Muscle of back (tissue), 11 donors: Measurements from ENCODE around the gene FRS3. TPM values are rescaled to one million over a fixed set of nuclear protein-coding genes. Genes with fewer than 3 reads are reported as not detected.

Source experiments
- DNase-seq, 3 donors: peaks; one replicate each; pipeline versions ENCODE4 v3.0.0 to v3.0.0-alpha.2; 2013
- polyA plus RNA-seq, 10 donors: library from polyadenylated mRNA; unstranded; fragments of 120-200 nt; gene quantifications; one replicate each; pipeline ENCODE4 v1.2.1, GENCODE V29; 2013; ENCODE audit not compliant: insufficient read length in 10 of 10

Gene FRS3
- polyA plus RNA-seq, 10 donors, result 5.5 to 8.4 (median 6.2) TPM

DNA sequence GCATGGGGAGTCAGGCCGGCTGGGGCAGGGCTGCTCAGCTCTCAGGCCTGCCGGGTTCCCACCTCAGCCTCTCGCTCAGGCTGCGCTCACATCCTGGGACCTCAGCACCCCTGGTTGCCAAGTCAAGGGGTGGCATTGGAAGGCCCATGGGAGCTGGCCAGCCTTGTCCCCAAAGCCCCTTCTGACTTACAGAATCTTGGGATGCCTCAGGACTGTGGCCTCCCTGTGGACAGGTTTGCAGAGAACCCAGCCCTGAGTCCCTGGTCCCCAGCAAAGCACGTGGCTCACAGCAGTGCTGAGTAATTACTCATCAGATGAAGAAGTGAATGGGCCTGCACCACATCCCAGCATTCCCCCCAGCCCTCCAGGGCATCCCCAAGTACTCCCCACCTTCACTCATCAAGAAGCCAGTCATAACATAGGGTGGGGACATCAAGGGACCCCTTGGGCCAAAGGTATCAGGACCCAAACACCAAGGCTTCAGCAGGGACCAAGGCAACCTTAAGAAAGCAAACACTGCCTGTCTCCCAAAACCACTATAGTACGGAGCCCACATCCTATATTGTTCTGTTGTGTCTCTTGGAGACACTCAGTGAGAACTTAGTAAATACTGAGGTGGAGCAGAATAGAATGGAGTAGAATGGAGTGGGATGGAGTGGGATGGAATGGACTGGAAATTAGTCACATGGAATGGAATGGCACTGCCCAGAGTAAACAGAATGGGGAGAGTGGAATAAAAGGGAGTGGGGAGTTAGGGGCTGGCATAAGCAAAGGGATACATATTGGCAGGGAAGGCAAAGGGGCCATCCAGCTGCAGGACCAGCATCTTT lies 36.1 kb downstream of the FRS3 start:
- DNase-seq, result no peak

DNA sequence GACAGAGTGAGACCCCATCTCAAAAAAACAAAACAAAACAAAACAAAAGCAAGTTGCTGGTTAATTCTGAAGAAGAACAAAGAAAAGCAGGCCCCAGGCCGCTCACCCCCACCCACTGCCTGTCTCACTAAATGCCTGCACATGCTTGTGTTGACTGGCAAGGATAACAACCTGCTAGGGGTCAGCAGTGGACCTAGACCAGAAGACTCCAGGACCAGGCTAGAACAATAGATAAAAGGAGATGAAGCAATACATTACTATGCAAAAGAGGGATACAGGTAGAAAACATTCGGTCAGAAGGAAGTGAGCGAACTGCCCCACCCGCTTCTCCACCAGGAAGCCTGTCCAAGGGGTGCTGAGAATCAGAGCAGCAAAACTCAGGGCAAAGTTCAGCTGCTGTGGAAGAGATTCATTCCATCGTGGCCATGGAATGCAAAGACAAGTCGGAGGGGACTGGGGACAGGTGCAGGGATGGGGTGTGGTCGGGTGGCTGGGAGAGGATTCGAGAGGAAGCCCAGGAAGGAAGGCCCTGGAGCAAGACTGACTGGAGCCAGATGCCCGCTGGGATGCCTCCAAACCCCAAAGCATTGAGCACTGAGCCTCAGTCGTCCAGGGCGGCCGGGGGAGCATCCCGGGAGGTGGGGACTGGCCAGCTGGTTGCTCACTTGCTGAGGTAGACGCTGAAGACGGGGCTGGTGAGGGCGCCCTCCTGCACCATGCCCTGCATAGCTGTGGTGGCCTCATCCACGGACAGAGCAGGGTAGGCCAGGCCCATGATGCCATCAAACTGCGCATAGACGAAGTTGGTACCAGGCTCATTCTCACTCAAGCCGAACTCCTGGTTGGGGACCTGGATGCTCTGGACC lies 37.8 kb downstream of the FRS3 start:
- DNase-seq, result no peak

DNA sequence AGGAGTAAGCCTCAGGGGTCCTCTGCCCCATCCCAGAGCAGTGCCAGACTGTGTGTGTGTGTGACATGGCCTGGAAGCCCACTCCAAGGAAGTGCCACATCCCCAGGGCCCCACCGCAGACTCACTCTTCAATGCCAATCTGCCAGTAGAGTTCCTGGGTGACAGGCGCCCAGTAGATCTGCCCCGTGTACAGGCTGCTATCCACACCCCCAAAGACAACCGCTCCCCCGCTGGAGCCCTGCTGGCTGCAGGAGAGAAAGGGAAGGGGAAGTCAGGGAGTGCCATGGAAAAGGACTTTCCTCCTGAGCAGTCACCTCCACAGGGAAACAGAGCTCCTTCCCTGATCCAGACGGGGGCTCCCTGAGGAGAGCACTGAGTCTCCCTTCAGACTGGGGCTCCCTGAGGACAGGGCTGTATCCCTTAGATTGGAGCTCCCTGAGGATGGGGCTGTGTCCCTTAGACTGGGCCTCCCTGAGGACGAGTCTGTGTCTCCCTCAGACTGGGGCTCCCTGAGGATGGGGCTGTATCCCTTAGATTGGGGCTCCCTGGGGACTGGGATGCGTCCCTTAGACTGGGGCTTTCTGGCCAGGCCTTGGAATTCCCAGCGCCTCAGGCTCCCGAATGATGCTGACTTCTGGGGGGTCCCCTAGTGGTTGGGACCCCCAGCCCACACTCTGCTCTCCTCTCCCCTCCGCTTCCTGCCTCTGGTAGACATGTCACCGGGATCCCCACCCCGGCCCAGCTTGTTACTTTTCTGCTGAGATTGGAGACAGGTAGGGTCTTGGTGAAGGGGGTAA lies 39.1 kb downstream of the FRS3 start:
- DNase-seq, result no peak

DNA sequence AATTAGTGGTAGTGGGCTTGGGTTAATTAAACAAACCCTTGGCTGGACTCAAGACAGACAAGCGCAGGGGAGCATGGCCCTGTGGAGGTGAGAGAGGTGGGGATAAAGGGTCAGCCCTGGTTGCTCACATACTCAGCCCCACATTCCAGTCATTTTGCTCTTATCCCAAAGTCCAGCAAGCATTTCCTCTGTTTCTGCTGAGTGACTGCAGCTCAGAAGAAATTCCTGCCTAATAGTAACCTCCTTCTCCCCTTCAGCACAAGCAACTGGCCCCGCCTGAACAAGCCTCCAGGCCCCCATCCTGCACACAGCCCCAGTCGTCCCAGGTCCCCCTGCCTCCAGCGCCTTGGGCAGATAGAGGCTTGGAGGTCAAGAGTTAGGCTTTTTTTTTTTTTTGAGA lies 40.7 kb downstream of the FRS3 start:
- no peak for DNase-seq

DNA sequence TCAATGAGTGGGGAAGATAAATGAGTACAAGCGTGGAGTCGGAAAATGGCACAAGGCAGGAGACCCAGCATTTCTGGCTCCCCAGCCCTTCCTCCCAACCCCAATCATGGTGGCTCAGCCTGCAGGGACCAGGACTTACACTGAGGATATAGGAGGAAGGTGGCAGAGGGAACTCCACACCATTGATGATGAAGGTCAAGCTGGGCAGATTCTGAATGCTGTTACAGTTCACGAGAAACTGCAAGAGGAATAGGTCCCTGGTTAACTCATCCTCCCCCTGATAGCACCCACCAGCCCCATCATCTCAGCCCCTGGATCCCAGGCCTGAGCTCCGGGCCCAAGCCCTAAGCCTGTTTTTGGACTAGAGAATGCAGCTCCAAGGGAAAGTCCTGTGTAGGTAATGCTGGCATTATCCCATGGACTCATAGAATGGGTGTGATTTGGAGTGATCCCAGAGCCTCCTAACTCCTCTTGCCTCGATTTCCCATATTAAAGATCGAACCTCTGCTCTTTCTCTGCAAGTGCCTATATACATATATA lies 42.0 kb downstream of the FRS3 start:
- no peak for DNase-seq

DNA sequence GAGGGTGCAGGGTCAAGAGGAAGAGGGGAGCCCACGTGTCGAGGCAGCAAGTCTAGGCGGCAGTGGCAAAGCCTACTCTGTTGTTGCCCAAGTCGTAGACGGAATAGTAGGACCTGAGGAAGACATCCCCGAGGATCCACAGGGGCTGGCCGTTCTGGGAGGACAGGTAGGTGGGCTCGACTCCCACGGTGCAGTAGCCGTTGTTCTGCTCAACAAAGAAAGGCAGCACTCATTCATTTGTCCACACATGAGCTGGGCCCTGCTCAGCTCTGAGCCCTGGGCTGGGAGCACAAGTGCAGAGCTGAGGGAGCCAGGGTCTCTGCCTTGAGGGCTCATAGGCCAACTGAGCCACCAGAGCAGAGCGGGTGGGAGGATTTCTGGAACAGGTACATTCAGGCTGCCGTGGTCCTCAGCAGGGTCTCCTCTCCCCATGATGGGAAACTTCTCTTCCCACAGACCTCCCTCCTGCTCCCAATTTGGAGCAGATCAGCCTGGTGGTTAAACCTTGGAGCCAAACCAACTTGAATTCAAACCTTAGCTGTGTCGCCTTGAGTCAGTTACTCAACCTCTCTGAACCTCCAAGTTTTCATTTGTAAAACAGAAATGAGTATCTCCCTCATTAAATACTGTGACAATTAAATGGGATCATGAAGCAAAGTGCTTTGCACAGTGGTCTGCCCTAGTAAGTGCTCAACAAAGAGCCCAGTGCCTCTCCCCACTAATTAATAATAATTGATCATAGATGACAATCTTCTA lies 42.7 kb downstream of the FRS3 start:
- no peak for DNase-seq

DNA sequence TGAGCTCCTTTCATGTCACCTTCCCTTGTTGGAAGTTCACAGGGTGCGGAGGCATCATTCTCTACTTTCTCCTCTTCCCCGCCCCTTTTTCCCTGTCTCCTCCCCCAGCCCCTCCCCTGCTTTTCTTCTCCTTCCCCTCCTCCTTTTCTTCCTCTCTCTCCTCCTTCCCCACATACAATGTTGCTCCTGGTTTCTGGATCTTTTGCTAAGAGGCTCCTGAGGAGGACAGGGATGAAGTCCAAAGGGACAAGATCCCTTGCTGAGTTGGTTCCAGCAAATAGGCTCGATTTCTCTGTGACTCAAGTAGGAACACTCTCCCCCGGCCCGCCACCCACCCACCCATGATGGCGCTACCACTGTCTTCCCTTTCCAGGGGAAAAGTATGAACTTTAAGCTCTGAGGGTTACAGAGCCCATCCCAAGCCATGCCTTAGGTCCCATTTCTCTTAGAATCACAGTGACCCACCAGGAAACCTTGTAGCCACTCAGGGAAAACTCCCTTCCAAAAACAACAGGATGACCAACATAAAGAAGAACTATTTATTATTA lies 43.4 kb downstream of the FRS3 start:
- no peak for DNase-seq

DNA sequence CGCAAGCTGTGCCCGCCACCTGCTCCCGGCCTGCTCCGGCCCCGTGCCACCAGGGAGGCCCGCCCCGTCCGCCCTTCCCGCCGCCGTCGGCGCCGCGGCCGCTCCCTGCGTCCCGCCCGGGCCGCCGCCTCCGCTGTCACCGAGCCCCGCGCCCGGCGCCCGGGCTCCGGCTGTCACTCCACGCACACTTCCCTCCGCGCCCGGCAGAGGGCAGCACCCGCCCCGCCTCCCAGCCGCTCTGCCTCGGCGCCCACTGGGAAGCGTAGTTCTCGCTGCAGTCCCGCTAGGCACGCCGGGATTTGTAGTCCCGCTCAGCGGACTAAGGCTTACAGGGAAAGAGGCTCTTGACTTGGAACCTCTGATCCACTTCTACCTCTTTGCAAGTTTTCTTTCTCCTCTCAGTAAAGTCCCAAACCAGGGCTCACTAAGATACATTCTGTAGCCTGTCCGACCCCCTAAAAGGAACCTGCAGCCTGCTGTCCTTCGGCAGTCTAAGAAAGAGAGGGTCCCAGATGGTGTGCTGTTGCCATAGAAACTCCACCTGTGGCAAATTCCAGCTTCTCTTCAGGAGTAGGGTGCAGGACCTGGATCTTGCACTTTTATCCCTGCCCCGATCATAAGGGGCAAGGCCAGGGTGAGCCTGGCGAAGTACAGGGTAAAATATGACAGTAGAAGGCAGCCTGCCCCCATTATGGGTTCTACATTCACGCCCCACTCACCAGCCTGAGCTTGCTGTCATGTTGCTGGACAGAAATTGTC lies 44.1 kb downstream of the FRS3 start, which contains the start of gene TFEB:
Gene TFEB (minus strand): TSS at position 182 of the 759 bp plus-strand sequence. CDS start 44,395 bp downstream, outside the sequence.
- DNase-seq, result peak; percentile 88 to 97 (median 94)

DNA sequence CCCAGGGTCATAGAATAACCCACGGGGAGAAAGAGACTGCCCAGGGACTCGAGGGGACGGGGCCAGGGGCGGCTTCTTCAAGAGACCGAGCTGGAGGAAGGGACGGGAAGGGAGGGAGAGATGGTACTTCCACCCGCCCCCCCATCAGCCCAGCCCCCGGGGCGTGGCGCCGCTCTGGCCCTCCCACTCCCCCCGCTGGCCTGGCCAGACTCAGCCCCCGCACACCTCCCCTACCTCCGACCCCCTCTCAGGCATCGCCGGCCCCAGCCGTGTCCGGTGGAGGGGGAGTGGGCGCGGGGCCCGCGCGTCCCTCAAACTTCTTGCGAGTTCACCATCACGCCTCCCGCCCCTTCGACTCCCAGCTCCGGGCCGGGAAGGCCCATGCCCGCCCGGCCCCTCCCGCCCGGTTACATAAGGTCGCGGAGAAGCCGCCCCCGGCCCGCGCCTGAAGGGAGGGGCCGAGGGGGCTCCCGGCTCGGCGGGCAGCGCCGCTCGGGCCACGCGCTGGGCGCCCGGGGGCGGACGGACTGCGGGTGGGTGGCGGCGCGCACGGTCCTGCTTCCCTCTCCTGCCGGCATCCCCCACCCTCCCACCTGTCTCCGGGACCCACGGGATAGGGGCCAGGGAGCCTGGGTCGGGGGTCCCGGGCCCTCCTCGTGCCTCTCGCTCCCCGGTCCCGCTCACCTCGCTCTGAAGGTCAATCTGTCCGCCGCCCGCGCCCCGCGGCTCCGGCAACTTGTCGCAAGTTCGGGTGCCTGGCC lies 44.9 kb downstream of the FRS3 start:
- peak; percentile 71 to 95 (median 91) for DNase-seq

DNA sequence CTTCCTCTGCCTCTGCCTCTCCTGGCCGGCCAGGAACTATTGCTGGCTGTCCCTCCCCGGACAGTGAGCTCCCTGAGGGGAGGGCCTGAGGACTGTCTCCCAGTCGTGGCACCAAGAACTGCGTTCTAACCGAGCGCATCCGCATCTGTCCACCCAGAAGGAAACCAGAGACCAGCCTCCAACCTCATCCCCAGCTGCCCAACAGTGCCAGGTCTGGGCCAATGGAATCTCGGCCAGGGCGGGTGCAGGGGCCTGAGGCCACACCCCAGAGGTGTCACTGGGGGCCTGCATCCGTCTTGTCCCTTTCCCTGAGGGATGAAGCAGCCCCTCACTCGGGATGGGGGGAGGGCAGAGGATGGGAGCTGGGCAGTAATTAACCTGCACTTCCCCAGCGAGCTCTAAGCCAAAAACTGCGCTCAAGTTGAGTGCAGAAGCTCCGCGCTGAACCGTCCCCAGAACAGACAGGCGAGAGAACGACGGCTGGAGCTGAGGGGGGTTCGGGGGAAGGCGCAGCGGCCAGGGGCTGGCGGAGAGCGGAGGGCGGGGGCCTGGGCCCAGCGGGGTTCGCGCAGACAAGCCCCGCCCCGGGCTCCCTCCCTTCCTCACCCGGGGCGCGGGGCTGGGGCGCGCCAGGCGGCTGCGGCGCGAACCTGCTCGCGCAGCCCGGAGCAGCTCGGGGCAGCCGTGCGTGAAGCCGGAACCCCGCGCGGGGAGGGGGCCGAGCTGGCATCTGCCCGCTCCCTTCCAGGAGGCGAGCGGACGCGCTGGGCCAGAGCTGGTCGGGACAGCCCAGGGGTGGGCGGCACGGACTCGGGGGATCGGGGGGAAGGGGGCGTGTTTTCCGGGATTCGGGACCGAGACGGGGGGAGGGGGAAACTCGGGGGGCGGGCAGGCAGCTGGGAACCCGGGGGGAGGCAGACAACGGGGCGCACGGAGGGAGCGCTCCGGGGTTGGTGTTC lies 45.7 kb downstream of the FRS3 start:
- peak; percentile 56 to 94 (median 87) for DNase-seq

DNA sequence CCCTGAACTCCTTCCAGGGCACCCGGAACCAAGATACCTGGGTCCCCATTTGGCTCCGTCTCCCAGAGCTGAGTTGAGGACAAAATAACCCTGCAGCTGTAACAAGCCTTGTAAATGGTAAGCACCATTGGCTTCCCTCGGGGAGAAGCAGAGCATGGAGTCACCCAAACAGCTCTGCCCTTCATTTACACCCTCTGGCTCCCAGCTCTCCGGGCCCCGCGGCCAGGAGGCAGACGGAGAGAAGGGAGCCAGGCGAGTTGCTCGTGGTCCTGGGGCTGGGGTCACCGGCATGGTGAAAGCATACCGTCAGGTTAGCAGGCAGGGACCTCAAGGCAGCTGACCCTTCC lies 46.4 kb downstream of the FRS3 start:
- no peak for DNase-seq

DNA sequence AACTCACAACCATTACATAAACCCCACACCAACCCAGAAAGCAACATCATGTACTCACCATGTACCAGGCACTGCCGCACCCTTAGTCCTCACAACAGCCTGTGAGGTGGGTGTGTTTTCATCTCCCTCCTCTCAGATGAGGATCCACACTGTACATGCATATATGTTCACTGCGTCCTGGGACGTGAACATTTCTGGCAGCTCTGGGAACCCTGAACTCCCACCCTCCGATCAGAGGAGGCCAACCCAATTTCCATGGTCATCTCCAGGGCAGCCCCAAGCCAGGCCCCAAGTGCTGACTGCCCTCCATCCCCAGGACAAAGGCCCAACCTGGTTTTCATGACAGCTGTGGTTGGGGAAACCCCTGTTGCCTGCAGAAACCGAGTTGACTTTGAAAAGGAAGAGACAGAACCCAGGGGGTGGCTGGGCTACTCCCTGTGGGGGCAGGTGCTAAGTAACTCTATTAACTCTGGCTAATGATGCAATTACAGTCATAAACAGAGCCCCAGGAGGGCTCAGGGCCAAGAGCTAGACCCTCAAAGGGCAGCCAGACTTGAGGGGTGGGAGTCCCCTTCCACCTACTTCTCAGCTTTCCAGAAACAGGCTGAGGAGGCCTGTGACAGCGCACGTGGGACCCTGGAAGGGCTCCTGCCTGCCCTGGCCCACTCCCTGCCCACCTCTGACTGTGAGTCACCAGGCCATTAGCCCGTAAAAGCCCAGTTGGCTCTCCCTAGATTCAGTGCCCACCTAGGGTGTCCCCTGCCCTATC lies 46.9 kb downstream of the FRS3 start:
- DNase-seq, result peak in 1 of 3 donors; percentile 30

DNA sequence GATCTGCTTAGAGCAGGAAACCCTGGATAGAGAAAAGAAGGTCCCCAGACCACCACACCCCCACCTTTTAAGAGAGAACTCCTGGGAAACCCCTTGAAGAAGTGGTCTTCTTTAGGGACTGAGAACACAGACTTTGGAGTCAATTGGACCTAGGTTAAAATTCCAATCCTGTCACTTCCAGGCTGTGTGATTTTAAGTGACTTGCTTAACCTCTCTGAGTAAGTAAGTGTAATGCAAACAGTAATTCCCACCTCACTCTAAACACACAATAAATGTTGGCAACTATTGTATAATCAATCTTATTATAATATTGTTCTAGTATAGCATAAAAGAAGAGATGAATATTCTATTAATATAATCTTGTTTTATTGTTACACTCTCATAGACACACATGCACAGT lies 47.6 kb downstream of the FRS3 start:
- no peak for DNase-seq

DNA sequence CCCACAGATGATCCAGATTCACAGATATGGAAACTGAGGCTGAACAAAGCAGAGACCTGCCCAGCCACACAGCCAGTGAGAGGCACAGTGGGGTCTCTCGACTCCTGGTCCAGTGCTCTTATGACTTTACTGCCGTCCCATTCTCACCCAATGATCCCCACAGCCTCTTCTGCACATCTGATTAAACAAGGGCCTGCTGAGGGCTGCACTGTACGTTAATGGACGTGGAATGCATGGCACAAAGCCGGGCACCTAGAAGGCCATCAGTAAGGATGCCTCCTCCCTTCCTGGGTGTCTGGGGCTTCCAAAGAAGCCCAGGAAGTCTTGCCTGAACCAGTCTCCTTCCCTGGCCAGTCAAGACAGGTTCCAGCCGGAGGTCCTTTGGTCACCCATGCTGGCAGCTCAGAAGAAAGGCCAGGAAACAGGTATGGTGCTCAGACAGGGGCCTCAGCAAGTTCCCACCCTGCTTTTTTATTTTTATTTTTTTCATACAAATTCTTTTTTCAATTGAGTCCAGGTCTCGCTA lies 48.1 kb downstream of the FRS3 start:
- DNase-seq, result no peak

DNA sequence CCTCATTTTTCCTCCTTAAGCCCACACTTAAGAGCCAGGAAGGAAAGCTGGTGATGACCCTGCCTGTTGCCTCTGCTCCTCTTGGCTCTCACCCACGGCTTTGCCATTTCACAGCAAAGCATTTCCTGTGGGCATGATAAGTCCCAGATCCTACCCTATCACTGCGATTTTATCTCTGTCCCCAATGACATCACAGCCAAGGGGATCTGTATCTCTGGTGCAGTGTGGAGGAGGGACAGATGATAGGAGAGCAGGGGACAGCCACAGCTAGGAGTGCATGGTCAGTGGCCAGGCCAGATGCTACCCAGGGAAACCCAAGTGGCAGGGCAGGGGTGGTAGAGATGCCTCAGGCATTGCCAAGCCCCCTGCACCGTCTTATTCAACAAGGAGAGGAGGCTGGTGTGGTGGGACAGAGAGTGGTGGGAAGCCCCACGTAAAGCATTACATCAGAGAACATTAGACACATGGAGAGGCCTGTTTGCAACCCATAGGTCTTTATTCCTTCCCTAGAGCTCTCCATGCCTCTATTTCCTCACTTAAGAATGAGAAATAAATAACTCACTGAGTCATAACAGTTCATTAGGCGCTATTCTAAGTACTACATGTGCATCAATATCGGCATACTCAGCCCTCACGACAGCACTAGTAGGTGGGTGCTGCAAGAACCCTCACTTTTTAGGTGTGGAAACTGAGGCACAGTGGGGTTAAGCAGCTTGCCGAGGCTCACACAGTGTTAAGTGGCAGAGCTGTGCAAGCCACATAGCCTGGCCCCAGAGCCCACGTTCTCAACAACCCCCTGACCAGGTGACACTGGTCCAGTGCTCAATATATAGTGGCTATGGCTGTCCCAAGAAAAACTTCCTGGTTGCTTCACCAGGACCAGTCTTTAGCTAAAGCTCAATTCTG lies 48.9 kb downstream of the FRS3 start:
- no peak for DNase-seq

DNA sequence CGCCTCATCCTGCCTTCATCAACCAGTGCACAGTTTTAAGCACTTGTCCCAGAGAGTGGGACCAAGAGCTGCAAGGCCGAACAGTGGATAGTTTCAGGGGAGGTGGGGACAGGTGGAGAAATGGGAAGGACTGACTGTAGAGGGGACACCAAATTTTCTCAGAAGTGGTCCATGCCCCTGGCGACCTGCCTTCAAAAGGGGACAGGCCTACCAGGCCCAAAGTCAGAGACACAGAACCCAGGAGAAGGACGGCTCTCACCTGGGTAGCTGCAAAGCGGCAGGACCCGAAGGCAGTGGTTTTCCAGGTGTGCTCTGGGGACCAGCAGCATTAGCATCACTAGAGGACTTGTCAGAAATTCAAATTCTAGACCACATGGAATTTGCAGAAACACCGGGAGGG lies 50.1 kb downstream of the FRS3 start:
- DNase-seq, result no peak
